ENCODE data around the gene ITGAD.

ITGAD gene

GRCh38 chr16:31371008-31371407 lies 22.1 kb upstream of the ITGAD start:
- Histone ChIP-seq H3K79me2 (ENCODE audit: insufficient read depth, low read length) (no peaks in the 10 kb centered on the region), H4K20me1 (ENCODE audit: insufficient read depth, low read length) (no peaks in the 10 kb centered on the region), H3K27me3 (ENCODE audit: insufficient read depth, low read length, poor library complexity) (no peaks in the 10 kb centered on the region), H3K4me1 (ENCODE audit: insufficient read depth, low read length) (no peaks in the 10 kb centered on the region), H3K27ac (ENCODE audit: low read length) (no peak overlapping the region), H3K4me3 (ENCODE audit: low read depth in 1 of 2, low read length in 2 of 2) (no peak overlapping the region), H2AFZ (ENCODE audit: low read depth, low read length) (no peak overlapping the region), H3K36me3 (ENCODE audit: insufficient read depth, low read length) (no peaks in the 10 kb centered on the region), H3K9me3 (ENCODE audit: insufficient read depth, low read length, severe bottlenecking) (no peaks in the 10 kb centered on the region), H3K4me2 (ENCODE audit: insufficient read depth, low read length) (no peak overlapping the region), H3K9ac (ENCODE audit: low read depth, low read length) (no peak overlapping the region)
- DNase-seq (no peak), ATAC-seq (ENCODE audit: insufficient read depth, low read depth) (no peak)
- TF ChIP-seq EZH2 (IDR thresholded peaks at IDR 0.05; ENCODE audit: borderline replicate concordance, low read depth, low read length, severe bottlenecking) (no peak), CTCF (IDR thresholded peaks at IDR 0.05; ENCODE audit: borderline replicate concordance, extremely low read depth, low read length, poor library complexity, severe bottlenecking) (no peak)

- Histone ChIP-seq H4K20me1 (ENCODE audit: insufficient read depth, low read length) (no peaks in the 10 kb centered on the region), H3K4me3 (ENCODE audit: low read depth in 1 of 2, low read length in 2 of 2) (no peak overlapping the region), H3K9me3 (ENCODE audit: insufficient read depth, low read length, severe bottlenecking) (no peaks in the 10 kb centered on the region), H3K36me3 (ENCODE audit: insufficient read depth, low read length) (no peaks in the 10 kb centered on the region), H3K79me2 (ENCODE audit: insufficient read depth, low read length) (no peaks in the 10 kb centered on the region), H2AFZ (ENCODE audit: low read depth, low read length) (no peak overlapping the region), H3K9ac (ENCODE audit: low read depth, low read length) (no peak overlapping the region), H3K4me1 (ENCODE audit: insufficient read depth, low read length) (no peaks in the 10 kb centered on the region), H3K4me2 (ENCODE audit: insufficient read depth, low read length) (no peak overlapping the region), H3K27ac (ENCODE audit: low read length) (no peak overlapping the region), H3K27me3 (ENCODE audit: insufficient read depth, low read length, poor library complexity) (no peaks in the 10 kb centered on the region)
- no peak for TF ChIP-seq CTCF (IDR thresholded peaks at IDR 0.05; ENCODE audit: borderline replicate concordance, extremely low read depth, low read length, poor library complexity, severe bottlenecking)
- TF ChIP-seq EZH2 (IDR thresholded peaks at IDR 0.05; ENCODE audit: borderline replicate concordance, low read depth, low read length, severe bottlenecking): no peak
- DNase-seq: no peak
- ATAC-seq (ENCODE audit: insufficient read depth, low read depth): no peak
Observed at GRCh38 chr16:31371619-31372484, 21.3 kb upstream of the ITGAD start.

- Histone ChIP-seq H3K27ac (ENCODE audit: low read length) (no peak overlapping the region), H3K4me1 (ENCODE audit: insufficient read depth, low read length) (no peaks in the 10 kb centered on the region), H3K27me3 (ENCODE audit: insufficient read depth, low read length, poor library complexity) (no peaks in the 10 kb centered on the region), H3K79me2 (ENCODE audit: insufficient read depth, low read length) (no peaks in the 10 kb centered on the region), H3K9me3 (ENCODE audit: insufficient read depth, low read length, severe bottlenecking) (no peaks in the 10 kb centered on the region), H3K4me2 (ENCODE audit: insufficient read depth, low read length) (no peak overlapping the region), H2AFZ (ENCODE audit: low read depth, low read length) (no peak overlapping the region), H3K4me3 (ENCODE audit: low read depth in 1 of 2, low read length in 2 of 2) (no peak overlapping the region), H3K36me3 (ENCODE audit: insufficient read depth, low read length) (no peaks in the 10 kb centered on the region), H4K20me1 (ENCODE audit: insufficient read depth, low read length) (no peaks in the 10 kb centered on the region), H3K9ac (ENCODE audit: low read depth, low read length) (no peak overlapping the region)
- TF ChIP-seq EZH2 (IDR thresholded peaks at IDR 0.05; ENCODE audit: borderline replicate concordance, low read depth, low read length, severe bottlenecking) (no peak), CTCF (IDR thresholded peaks at IDR 0.05; ENCODE audit: borderline replicate concordance, extremely low read depth, low read length, poor library complexity, severe bottlenecking) (no peak)
- DNase-seq (no peak), ATAC-seq (ENCODE audit: insufficient read depth, low read depth) (no peak)
Observed at GRCh38 chr16:31373235-31373634, 19.9 kb upstream of the ITGAD start.
